Measurements from ENCODE around the gene RPL10.
"Not testable (repeated sequence)": the region's sequence is repeated elsewhere in the genome, so short reads cannot be mapped to it uniquely, and the experiment has no call there.

Gene RPL10

GRCh38 chrX:154396363-154396762 lies 1.8 kb upstream of the RPL10 start:
- H3K27me3 ChIP-seq (ENCODE audit: control insufficient read depth, insufficient read depth, low read length); H3K4me3 ChIP-seq (ENCODE audit: low read depth, low read length); H3K27ac ChIP-seq (ENCODE audit: low read depth, low read length); H3K4me1 ChIP-seq (ENCODE audit: control insufficient read depth, insufficient read depth, low read length); H3K9ac ChIP-seq (ENCODE audit: low read depth, low read length): not testable (repeated sequence)
- peaks cover 12% of the 10 kb centered on the region; the same call in 1 of the 2 replicates for H3K9me3 ChIP-seq (ENCODE audit: control insufficient read depth, insufficient read depth, low read length)
- H3K36me3 ChIP-seq (ENCODE audit: control insufficient read depth, insufficient read depth, low read length): peaks cover 20% of the 10 kb centered on the region

- Histone ChIP-seq H3K4me1 (ENCODE audit: control insufficient read depth, insufficient read depth, low read length) (no peaks in the 10 kb centered on the region), H3K27ac (ENCODE audit: low read depth, low read length) (peak overlapping the region; percentile 96), H3K27me3 (ENCODE audit: control insufficient read depth, insufficient read depth, low read length) (no peaks in the 10 kb centered on the region), H3K4me3 (ENCODE audit: low read depth, low read length) (peak overlapping the region; percentile 79), H3K9ac (ENCODE audit: low read depth, low read length) (peak overlapping the region; percentile 94), H3K36me3 (ENCODE audit: control insufficient read depth, insufficient read depth, low read length) (peaks cover 20% of the 10 kb centered on the region), H3K9me3 (ENCODE audit: control insufficient read depth, insufficient read depth, low read length) (peaks cover 12% of the 10 kb centered on the region; the same call in 1 of the 2 replicates)
These were observed 947 bp upstream of the RPL10 start for GRCh38 chrX:154396973-154397887.

- no peaks in the 10 kb centered on the region for H3K4me1 ChIP-seq (ENCODE audit: control insufficient read depth, insufficient read depth, low read length)
- H3K9me3 ChIP-seq (ENCODE audit: control insufficient read depth, insufficient read depth, low read length): peaks cover 16% of the 10 kb centered on the region
- H3K36me3 ChIP-seq (ENCODE audit: control insufficient read depth, insufficient read depth, low read length): peaks cover 20% of the 10 kb centered on the region
- peak overlapping the region; percentile 96 for H3K27ac ChIP-seq (ENCODE audit: low read depth, low read length)
- H3K4me3 ChIP-seq (ENCODE audit: low read depth, low read length): peak overlapping the region; percentile 79
- H3K9ac ChIP-seq (ENCODE audit: low read depth, low read length): peak overlapping the region; percentile 96
- H3K27me3 ChIP-seq (ENCODE audit: control insufficient read depth, insufficient read depth, low read length): no peaks in the 10 kb centered on the region
These were observed 720 bp downstream of the RPL10 start for GRCh38 chrX:154398668-154399526.

- Histone ChIP-seq H3K27me3 (ENCODE audit: control insufficient read depth, insufficient read depth, low read length) (no peaks in the 10 kb centered on the region), H3K4me1 (ENCODE audit: control insufficient read depth, insufficient read depth, low read length) (no peaks in the 10 kb centered on the region), H3K36me3 (ENCODE audit: control insufficient read depth, insufficient read depth, low read length) (peaks cover 20% of the 10 kb centered on the region), H3K4me3 (ENCODE audit: low read depth, low read length) (peak overlapping the region; percentile 79), H3K9me3 (ENCODE audit: control insufficient read depth, insufficient read depth, low read length) (peaks cover 20% of the 10 kb centered on the region), H3K27ac (ENCODE audit: low read depth, low read length) (peak overlapping the region; percentile 96), H3K9ac (ENCODE audit: low read depth, low read length) (peak overlapping the region; percentile 96)
These were observed 1.6 kb downstream of the RPL10 start for GRCh38 chrX:154399527-154400368.

GRCh38 chrX:154400369-154400817 lies 2.2 kb downstream of the RPL10 start:
- H3K4me3 ChIP-seq (ENCODE audit: low read depth, low read length): not testable (repeated sequence)

GRCh38 chrX:154401045-154401799 lies 3.0 kb downstream of the RPL10 start:
- Histone ChIP-seq H3K36me3 (ENCODE audit: control insufficient read depth, insufficient read depth, low read length) (peaks cover 20% of the 10 kb centered on the region), H3K9ac (ENCODE audit: low read depth, low read length) (no peak overlapping the region), H3K4me3 (ENCODE audit: low read depth, low read length) (no peak overlapping the region), H3K27ac (ENCODE audit: low read depth, low read length) (peak overlapping the region; percentile 96), H3K27me3 (ENCODE audit: control insufficient read depth, insufficient read depth, low read length) (no peaks in the 10 kb centered on the region), H3K9me3 (ENCODE audit: control insufficient read depth, insufficient read depth, low read length) (peaks cover 25% of the 10 kb centered on the region), H3K4me1 (ENCODE audit: control insufficient read depth, insufficient read depth, low read length) (no peaks in the 10 kb centered on the region)

More at GRCh38 chrX:154400369-154400817, 2.2 kb downstream of the RPL10 start:
- Histone ChIP-seq H3K9me3 (ENCODE audit: control insufficient read depth, insufficient read depth, low read length) (peaks cover 25% of the 10 kb centered on the region), H3K27ac (ENCODE audit: low read depth, low read length) (peak overlapping the region; percentile 96), H3K9ac (ENCODE audit: low read depth, low read length) (0 out of 2 replicates have a peak overlapping the region, but pooled peaks have one; percentile 96), H3K36me3 (ENCODE audit: control insufficient read depth, insufficient read depth, low read length) (peaks cover 20% of the 10 kb centered on the region)
- not testable (repeated sequence) for H3K4me1 ChIP-seq (ENCODE audit: control insufficient read depth, insufficient read depth, low read length); H3K27me3 ChIP-seq (ENCODE audit: control insufficient read depth, insufficient read depth, low read length)

- peak overlapping the region; percentile 96 for H3K27ac ChIP-seq (ENCODE audit: low read depth, low read length)
- no peak overlapping the region for H3K9ac ChIP-seq (ENCODE audit: low read depth, low read length)
- peaks cover 25% of the 10 kb centered on the region for H3K9me3 ChIP-seq (ENCODE audit: control insufficient read depth, insufficient read depth, low read length)
- no peak overlapping the region for H3K4me3 ChIP-seq (ENCODE audit: low read depth, low read length)
- H3K4me1 ChIP-seq (ENCODE audit: control insufficient read depth, insufficient read depth, low read length): no peaks in the 10 kb centered on the region
- peaks cover 20% of the 10 kb centered on the region for H3K36me3 ChIP-seq (ENCODE audit: control insufficient read depth, insufficient read depth, low read length)
- no peaks in the 10 kb centered on the region for H3K27me3 ChIP-seq (ENCODE audit: control insufficient read depth, insufficient read depth, low read length)
These were observed 3.9 kb downstream of the RPL10 start for GRCh38 chrX:154401918-154402621.

GRCh38 chrX:154402622-154403127 lies 4.5 kb downstream of the RPL10 start:
- H3K27ac ChIP-seq (ENCODE audit: low read depth, low read length): no peak overlapping the region
- H3K9ac ChIP-seq (ENCODE audit: low read depth, low read length): no peak overlapping the region
- peaks cover 20% of the 10 kb centered on the region for H3K36me3 ChIP-seq (ENCODE audit: control insufficient read depth, insufficient read depth, low read length)
- H3K4me1 ChIP-seq (ENCODE audit: control insufficient read depth, insufficient read depth, low read length): no peaks in the 10 kb centered on the region
- H3K27me3 ChIP-seq (ENCODE audit: control insufficient read depth, insufficient read depth, low read length): no peaks in the 10 kb centered on the region
- H3K9me3 ChIP-seq (ENCODE audit: control insufficient read depth, insufficient read depth, low read length): peaks cover 25% of the 10 kb centered on the region
- no peak overlapping the region for H3K4me3 ChIP-seq (ENCODE audit: low read depth, low read length)

GRCh38 chrX:154403192-154403591 lies 5.0 kb downstream of the RPL10 start:
- Histone ChIP-seq H3K4me3 (ENCODE audit: low read depth, low read length) (no peak overlapping the region), H3K27me3 (ENCODE audit: control insufficient read depth, insufficient read depth, low read length) (no peaks in the 10 kb centered on the region), H3K9me3 (ENCODE audit: control insufficient read depth, insufficient read depth, low read length) (peaks cover 26% of the 10 kb centered on the region), H3K27ac (ENCODE audit: low read depth, low read length) (no peak overlapping the region), H3K36me3 (ENCODE audit: control insufficient read depth, insufficient read depth, low read length) (peaks cover 20% of the 10 kb centered on the region), H3K9ac (ENCODE audit: low read depth, low read length) (no peak overlapping the region), H3K4me1 (ENCODE audit: control insufficient read depth, insufficient read depth, low read length) (no peaks in the 10 kb centered on the region)
